Tongue (tissue), 3 donors: Measurements from ENCODE around the gene ZBED6. TPM values are rescaled to one million over a fixed set of nuclear protein-coding genes. Genes with fewer than 3 reads are reported as not detected.

Source experiments
- DNase-seq: peaks from one replicate; pipeline ENCODE4 v3.0.0-alpha.2; 2015
- small RNA-seq: library from RNA; depleted of rRNA; stranded (forward); fragments of <200 nt; gene quantifications from one replicate; pipeline ENCODE3, GENCODE V24; 2014; ENCODE audit warnings: low replicate concordance
- total RNA-seq: library from RNA; depleted of rRNA; stranded (reverse); fragments of >200 nt; gene quantifications from one replicate; pipeline ENCODE4 v1.2.3, GENCODE V29; 2014

Gene ZBED6
- total RNA-seq, 1 donor from 2014 or later = 34.2 TPM

DNA sequence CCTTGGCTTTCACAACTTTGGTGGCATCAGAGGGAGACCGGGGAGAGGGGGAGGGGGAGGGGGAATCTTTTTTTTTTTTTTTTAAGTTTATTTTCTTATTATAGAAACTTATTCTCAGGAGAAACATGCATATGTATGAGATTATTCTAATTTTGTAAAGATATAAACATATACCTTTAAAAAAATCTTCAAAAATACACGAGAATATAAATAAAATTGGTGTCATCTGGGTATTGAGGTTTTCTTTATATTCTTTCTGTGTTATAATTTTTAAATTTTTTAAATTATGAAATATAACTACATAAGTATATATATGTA, 47.1 kb downstream of the ZBED6 start:
- no peak for DNase-seq

DNA sequence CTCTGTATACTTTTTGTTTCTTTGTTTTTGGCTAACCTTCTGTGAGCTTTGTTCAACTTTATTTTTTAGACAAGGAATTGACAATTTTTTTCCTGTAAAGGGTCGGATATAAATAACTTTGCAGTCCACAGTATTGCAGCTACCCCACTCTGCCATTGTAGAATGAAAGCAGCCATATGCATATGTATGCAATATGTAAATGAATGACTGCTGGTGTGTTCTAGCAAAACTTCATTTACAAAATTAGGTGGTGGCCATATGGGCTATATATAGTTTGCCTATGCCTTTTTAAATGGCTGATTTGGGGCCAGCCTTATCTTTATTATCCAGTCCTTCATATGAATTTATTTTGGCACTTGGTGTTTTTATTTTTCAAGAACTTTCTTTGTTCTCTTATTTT, 48.0 kb downstream of the ZBED6 start:
- no peak for DNase-seq

Small RNAs within 50 kb of the gene (small RNA-seq; reads per million reads assigned to genes)
- 0.13 reads per million for gene ZC3H11A

Other genes starting within 250 kb of the ZBED6 start
- 101 TPM for gene ATP2B4, start 168.8 kb upstream of the ZBED6 start, total RNA-seq
- not detected for gene LAX1, start 30.4 kb upstream of the ZBED6 start, total RNA-seq
- gene ZC3H11A, start within 50 bp of the ZBED6 start, total RNA-seq = 122 TPM
- gene SNRPE, start 66.0 kb downstream of the ZBED6 start, total RNA-seq = 90.5 TPM